Omental fat pad (tissue), 4 donors: ENCODE results near the gene ZFP28. TPM values are rescaled to one million over a fixed set of nuclear protein-coding genes. Genes with fewer than 3 reads are reported as not detected.

ENCODE experiments used
- ATAC-seq: fragments of 150-250 bp; one replicate; pipeline ENCODE4 v1.9.1; 2016; ENCODE audit warnings: mild to moderate bottlenecking, moderate library complexity; ENCODE audit not compliant: low FRiP score
- DNase-seq: peaks from one replicate; pipeline ENCODE4 v3.0.0-alpha.2; 2019; ENCODE audit warnings: low spot score
- CTCF ChIP-seq, 3 donors: fragments of 450-650 bp; IDR thresholded peaks; one replicate each; pipeline ENCODE4 v1.5.1; 2016 to 2017; ENCODE audit warnings: antibody characterized with exemption in 3 of 3, mild to moderate bottlenecking in 3 of 3, moderate library complexity in 2 of 3
- total RNA-seq, 4 donors: library from RNA; depleted of rRNA; stranded (reverse); fragments of >200 nt; gene quantifications; one replicate each; pipeline ENCODE4 v1.1.0, GENCODE V29; 2016

Gene ZFP28
- total RNA-seq = 1 to 10 TPM; 4.9 to 9.2 (median 7.4) TPM

DNA sequence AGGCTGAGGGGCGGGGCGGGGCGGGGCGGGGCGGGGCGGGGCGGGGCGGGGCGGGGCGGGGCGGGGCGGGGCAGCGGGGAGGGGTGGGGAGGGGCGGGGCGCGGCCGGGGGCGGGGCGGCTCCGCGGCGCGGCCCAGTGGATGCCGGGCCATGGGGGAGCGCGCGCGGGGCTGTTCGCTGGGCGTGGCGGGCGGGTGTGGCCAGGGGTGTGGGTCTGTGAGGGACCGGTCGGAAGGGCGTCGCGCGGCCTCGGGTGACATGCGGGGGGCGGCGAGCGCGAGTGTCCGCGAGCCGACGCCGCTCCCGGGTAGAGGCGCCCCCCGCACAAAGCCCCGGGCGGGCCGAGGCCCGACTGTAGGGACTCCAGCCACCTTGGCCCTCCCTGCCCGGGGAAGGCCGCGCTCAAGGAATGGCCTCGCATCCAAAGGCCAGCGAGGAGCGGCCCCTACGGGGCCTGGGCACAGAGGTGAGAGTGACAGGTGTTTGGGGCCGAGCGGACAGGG is at the start of gene ZFP28:
TSS of gene ZFP28 (plus strand) at position 188 of the 503 bp plus-strand sequence. CDS start at position 259, 71 bp downstream.
- TF ChIP-seq CTCF (IDR thresholded peaks at IDR 0.05) = no peak
- peak; percentile 50 for DNase-seq

GRCh38 chr19:56491399-56491798 is 47.3 kb upstream of the ZFP28 start:
- TF ChIP-seq CTCF (IDR thresholded peaks at IDR 0.05) = no peak
- DNase-seq = no peak
- ATAC-seq = no peak

More for the DNA sequence above, at the start of gene ZFP28:
- ATAC-seq = peak; percentile 78

DNA sequence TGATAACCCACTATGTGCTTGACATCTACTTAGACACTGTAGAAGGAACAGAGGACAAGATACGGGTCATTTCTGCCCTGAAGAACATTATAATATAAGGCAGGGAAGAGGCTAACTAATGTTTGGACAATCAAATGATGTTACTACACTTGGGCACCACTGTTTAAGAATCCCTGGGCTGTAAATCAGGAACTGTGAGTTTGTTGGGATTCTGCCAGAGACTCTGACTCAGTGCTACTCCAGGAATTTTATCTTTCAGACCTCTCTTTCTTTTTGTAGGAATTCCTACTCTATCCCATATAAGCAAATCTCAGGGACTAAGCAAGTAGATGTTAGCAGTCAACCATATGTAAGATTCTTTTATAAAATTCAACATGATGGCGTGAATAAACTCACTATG is 34.2 kb upstream of the ZFP28 start:
- ATAC-seq (no peak), DNase-seq (no peak)
- no peak for TF ChIP-seq CTCF (IDR thresholded peaks at IDR 0.05)

GRCh38 chr19:56507446-56508289 is 31.1 kb upstream of the ZFP28 start, which contains the start of gene ZNF471:
ZNF471 (plus strand) TSS chr19:56507855; CDS start chr19:56511572, 3,717 bp downstream.
- ATAC-seq = peak; percentile 100
- TF ChIP-seq CTCF (IDR thresholded peaks at IDR 0.05) = no peak

DNA sequence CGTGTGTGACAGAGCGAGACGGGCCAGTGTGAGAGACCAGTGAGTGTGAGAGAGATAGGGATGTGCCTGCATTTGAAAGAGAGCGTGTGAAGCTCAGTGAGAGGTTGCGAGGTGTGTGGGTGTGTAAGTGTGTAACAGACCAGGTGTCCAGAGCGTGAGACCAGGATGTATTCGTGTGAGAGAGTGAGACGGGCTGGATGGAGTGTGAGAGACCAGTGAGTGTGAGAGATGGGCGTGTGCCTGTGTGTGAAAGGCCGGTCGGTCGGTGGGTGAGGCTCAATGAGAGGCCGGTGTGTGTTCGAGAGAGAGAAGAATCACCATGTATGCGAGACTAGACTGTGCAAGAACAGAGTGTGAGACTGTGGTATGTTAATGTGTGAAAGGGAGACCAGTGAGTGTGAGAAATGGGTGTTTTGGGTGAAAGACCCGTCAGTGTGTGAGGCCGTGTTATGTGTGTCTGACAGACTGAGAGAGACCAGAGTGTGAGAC is 30.4 kb upstream of the ZFP28 start:
- ATAC-seq = no peak
- DNase-seq = no peak
- no peak for TF ChIP-seq CTCF (IDR thresholded peaks at IDR 0.05)

More at GRCh38 chr19:56507446-56508289, 31.1 kb upstream of the ZFP28 start, which contains the start of gene ZNF471:
- peak; percentile 96 for DNase-seq

- ATAC-seq = no peak
Measured at GRCh38 chr19:56525214-56525860, 13.4 kb upstream of the ZFP28 start.

More at GRCh38 chr19:56525214-56525860, 13.4 kb upstream of the ZFP28 start:
- TF ChIP-seq CTCF (IDR thresholded peaks at IDR 0.05) = no peak
- no peak for DNase-seq
